ENCODE data around the gene HEPN1.
"Not testable (repeated sequence)": the region's sequence is repeated elsewhere in the genome, so short reads cannot be mapped to it uniquely, and the experiment has no call there.

HEPN1 gene

DNA sequence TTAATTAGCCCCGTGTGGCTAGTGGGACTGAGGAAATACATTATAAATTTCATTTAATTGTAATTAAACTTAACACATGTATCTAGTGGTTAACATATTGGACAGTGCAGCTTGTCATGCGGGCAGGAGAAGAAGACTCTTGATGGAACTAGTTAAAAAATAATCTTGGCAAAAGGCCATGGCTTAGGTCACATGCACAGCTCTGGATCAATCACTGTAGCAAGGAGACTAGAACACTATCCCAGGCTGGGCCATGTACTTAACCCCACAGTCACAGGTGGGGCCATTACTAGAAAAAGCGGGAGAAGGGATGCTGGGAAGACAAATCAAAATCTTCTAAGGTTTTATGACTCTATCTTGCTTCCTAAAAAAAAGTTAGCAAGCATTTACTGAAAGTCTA, 25.5 kb downstream of the HEPN1 start:
- no peak for DNase-seq

DNA sequence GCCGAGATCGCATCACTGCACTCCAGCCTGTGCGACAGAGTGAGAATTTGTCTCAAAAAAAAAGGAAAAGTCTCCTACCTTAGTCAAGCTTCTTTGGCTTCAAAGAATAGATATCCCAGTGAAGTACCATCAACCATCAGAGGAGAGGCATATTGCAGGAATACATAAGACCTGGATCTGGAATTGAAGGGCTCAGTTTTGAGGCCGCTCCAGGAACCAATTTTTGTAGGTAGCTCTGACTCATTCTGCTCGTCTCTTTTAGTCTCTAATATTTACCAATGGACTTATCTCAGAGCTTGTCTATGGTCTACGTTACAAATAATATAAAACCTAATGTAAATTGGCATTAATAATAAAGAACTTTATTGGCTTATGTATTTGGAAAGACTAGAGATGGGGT, 26.8 kb downstream of the HEPN1 start:
- DNase-seq: no peak

DNA sequence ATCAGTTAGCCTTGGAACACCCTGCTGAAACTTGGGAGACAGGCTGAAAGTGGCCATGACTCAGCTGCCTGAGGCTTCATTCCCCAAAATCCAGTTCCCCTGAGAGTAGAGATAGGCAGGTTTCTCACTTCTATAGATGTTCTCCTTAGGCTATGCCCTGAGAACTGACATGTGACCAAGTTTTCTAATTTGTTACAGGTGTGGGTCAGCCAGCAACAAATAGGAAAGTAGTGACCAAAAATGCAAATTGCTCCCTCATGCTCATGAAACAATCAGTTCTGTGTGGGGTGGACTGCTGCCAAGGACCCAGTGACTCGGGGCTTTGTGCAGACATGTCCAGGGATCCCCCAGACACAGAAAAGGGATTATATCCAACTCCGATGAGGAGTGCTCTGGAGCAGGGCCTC, 27.7 kb downstream of the HEPN1 start:
- no peak for DNase-seq

DNA sequence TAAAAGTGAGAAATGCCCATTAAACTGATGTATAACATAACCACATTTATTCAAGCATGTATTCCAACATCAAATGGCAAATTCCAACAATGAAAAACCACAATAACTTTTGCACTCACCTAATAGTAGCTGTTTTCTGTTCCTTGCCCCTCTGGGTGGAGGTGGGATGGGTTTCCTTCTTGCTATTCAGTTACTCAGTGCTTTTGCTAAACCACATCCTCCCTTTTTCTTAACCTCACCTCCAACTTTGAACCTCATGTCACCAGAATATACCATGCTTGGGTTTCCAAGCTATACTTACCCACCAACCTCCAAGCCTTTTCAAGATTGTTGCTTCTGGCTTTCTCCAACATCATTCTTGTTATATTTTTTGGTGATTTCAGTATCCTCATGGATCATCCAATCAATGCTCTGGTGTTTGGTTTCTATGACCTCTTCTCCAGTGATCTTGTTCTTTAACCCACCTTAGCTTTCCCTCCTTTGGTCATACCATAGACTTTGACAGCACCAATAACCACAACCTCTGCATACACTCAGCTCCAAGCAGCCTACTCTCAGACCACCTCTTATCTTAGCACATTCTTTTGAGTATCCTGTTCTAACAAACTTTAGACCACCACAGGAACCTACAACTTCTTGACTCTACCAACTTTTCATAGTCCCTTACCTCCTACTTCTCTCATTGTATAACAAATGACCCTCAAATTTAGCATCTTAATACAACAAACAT, 31.7 kb downstream of the HEPN1 start:
- no peak for DNase-seq

DNA sequence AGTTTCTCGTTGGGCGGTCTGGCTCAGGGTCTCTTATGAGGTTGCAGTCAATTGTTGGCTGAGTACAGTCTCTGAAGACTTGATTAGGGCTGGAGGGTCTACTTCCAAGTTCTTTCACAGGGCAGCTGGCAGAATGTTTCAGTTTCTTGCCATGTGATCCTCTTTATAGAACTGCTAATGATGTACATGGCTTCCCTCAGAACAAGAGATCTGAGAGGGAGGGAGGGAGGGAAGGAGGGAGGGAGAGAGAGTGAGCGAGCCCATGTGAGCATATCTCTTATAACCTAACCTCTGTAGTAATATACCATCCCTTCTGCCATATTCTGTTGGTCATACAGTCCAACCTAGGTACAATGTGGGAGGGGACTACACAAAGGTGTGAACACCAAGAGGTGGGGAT, 32.3 kb downstream of the HEPN1 start:
- no peak for DNase-seq

DNA sequence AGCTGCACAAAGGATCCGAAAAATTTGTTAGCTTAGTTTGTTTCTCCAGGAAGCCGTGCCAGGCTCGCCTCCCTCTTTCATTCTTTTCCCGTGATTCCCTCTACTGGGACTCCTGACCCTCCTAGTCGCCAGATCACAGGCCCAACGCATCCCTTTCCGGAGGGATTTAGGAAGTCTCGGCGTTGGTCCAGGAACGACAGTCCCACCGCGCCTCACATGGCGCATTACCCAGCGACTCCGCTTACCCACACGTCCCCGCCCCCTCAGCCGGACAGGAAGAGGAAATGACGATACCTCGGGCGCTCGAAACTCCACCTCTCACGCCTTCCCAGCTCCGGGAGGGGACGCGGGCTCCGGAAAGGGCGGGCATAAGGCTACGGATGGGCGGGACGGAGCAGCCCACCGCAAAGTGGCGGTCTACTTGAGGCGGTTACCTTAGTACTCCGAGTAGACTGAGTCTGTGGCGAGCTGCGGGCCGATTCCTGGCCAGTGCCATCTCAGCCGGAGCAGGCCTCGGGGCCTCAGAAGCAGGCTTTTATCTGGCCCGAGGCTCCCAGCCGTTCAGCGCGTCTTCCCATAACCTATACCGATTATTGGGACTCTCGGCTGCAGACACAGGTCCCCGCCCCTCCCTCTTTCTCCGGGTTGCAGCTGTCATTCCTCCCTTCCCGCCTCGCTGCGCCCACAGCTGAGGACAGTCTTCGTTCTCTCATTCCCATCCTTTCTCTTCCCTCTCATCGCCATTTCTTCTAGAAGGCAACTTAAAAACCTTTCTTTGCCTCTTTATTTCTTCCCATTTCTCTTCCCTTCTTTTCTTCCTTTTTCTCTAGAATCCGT, 34.9 kb downstream of the HEPN1 start, which contains the start of gene CCDC15:
CCDC15 (plus strand) TSS at position 450 of the 837 bp plus-strand sequence. CDS start 531 bp downstream, outside the sequence.
- peak; percentile 97 for DNase-seq

DNA sequence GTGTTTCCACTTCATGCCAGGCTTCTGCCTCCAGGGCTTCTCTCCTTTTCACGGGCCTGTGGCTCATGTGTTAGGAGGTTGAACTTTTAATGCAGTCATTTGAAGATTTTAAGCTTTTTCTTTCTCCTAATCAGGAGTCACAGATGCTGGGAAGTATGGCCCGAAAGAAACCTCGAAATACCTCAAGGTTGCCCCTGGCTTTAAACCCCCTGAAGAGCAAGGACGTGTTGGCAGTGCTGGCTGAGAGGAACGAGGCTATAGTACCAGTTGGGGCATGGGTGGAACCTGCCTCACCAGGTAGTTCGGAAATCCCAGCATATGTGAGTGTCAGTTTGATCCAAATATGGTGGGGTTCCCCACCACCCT, 35.5 kb downstream of the HEPN1 start:
- DNase-seq: no peak

DNA sequence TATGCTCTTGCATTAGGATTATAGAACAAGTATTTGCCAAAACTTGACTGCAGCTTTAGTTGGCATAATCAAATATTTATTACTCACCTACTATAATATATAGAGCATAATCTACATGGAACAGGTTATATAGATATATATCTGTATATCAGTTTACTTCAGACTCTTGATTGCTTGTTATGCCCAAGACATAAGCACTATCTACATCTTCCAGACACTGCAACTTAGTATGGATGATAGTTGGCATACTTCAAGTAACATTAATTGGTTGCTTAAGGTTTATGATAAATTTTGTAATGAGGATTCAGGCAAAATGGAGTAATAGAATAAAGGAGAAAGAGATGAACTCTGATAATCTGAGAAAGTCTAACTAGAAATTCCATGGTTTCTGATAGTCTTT, 36.0 kb downstream of the HEPN1 start:
- no peak for DNase-seq

DNA sequence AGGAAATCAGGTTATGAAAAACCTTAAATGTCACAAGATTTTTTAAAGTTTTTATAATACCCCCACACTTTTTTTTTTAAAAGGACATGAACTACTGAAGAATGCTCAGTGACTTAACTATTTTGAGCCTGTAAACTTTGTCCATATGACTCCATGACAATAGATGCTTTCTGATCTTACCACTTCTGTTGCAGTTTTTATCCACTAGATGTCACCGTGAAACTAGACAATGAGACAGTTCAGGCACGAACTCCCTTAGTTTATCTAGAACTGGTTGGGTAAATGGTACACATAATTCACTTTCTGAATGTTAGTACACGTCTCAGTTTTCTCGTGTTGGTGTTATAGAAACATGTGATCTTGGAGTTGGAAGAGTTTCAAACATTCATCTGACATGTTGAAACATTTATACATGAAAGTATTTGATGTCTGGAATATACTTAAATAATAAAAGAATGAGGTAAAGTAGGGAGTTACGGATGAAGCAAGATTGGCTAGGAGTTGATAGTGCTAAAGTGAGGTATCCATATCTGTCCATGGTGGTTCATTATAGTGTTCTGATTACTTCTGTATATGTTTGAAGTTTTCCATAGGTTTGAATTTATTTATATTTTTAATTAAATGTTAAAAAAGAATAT, 43.0 kb downstream of the HEPN1 start:
- DNase-seq: peak; percentile 17

DNA sequence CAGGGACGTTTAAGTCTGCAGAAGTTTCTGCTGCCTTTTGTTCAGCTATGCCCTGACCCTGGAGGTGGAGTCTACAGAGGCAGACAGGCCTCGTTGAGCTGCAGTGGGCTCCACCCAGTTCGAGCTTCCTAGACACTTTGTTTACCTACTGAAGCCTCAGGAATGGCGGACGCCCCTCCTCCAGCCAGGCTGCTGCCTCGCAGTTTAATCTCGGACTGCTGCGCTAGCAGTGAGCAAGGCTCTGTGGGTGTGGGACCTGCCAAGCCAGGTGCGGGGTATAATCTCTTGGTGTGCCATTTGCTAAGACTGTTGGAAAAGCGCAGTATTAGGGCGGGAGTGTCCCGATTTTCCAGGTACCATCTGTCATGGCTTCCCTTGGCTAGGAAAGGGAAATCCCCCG, 49.1 kb downstream of the HEPN1 start:
- DNase-seq: not testable (repeated sequence)
